Esophagus squamous epithelium (tissue), 5 donors: Measurements from ENCODE around the gene GABBR1. TPM values are rescaled to one million over a fixed set of nuclear protein-coding genes. Genes with fewer than 3 reads are reported as not detected.

Source experiments
- DNase-seq: peaks from one replicate; lab custom pipeline; 2025; lab: John Stamatoyannopoulos, UW
- H3K27ac ChIP-seq, 4 donors: fragments of 200-600 bp; sonication (generic); one replicate each; pipeline ENCODE4 v1.5.1; 2016 to 2019; ENCODE audit warnings: mild to moderate bottlenecking in 1 of 4
- H3K27me3 ChIP-seq, 4 donors: fragments of 200-600 bp; sonication (generic); 1 replicate in 3 of 4; 2 replicates in 1 of 4; pipeline versions ENCODE4 v1.5.1 to v1.6.0; 2017 to 2021; ENCODE audit warnings: antibody characterized with exemption in 1 of 4
- H3K36me3 ChIP-seq, 3 donors: fragments of 200-600 bp; sonication (generic); one replicate each; pipeline ENCODE4 v1.5.1; 2016 to 2019
- H3K4me1 ChIP-seq, 3 donors: fragments of 200-600 bp; sonication (generic); one replicate each; pipeline ENCODE4 v1.5.1; 2017 to 2019
- H3K4me3 ChIP-seq, 4 donors: fragments of 200-600 bp; sonication (generic); 1 replicate in 3 of 4; 2 replicates in 1 of 4; pipeline ENCODE4 v1.5.1; 2016 to 2019; ENCODE audit warnings: mild to moderate bottlenecking in 2 of 4, moderate library complexity in 1 of 4
- H3K9me3 ChIP-seq, 3 donors: fragments of 200-600 bp; sonication (generic); one replicate each; pipeline ENCODE4 v1.5.1; 2016 to 2019
- CTCF ChIP-seq, 6 experiments: fragments of 450-650 bp in 4 of 6; fragments of 200-600 bp in 2 of 6; sonication (generic) in 2 of 6; IDR thresholded peaks; one replicate each; pipeline ENCODE4 v1.5.1; 2016 to 2019; ENCODE audit warnings: antibody characterized with exemption in 6 of 6, mild to moderate bottlenecking in 4 of 6, moderate library complexity in 4 of 6
- POLR2A ChIP-seq, 4 donors: fragments of 450-650 bp; IDR thresholded peaks; one replicate each; pipeline ENCODE4 v1.6.1; 2017; ENCODE audit warnings: antibody characterized with exemption in 4 of 4, mild to moderate bottlenecking in 4 of 4, moderate library complexity in 3 of 4
- WGBS, 2 donors: methylation state at CpG; one replicate each; pipeline ENCODE4 v1.1.5; 2018; 5-methylcytosine and 5-hydroxymethylcytosine counted together
- intact Hi-C: fragments of 100-400 bp; cut with DNase I; formaldehyde crosslinking; loops from one replicate; pipeline ENCODE4 v1.15.0; 2022
- total RNA-seq, 4 donors: library from RNA; depleted of rRNA; stranded (reverse); fragments of >200 nt; gene quantifications; one replicate each; pipeline ENCODE4 v1.1.0, GENCODE V29; 2016
- donor health status: DM: yes; HTN: yes; CAD: no.

Gene GABBR1
- total RNA-seq, 4 donors from 2014 or later = 4.1 to 19.5 (median 8.5) TPM

DNA sequence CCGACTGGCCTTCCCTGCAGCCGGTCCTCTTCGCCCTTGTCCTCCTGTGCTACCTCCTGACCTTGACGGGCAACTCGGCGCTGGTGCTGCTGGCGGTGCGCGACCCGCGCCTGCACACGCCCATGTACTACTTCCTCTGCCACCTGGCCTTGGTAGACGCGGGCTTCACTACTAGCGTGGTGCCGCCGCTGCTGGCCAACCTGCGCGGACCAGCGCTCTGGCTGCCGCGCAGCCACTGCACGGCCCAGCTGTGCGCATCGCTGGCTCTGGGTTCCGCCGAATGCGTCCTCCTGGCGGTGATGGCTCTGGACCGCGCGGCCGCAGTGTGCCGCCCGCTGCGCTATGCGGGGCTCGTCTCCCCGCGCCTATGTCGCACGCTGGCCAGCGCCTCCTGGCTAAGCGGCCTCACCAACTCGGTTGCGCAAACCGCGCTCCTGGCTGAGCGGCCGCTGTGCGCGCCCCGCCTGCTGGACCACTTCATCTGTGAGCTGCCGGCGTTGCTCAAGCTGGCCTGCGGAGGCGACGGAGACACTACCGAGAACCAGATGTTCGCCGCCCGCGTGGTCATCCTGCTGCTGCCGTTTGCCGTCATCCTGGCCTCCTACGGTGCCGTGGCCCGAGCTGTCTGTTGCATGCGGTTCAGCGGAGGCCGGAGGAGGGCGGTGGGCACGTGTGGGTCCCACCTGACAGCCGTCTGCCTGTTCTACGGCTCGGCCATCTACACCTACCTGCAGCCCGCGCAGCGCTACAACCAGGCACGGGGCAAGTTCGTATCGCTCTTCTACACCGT lies 79.5 kb downstream of the GABBR1 start:
- H3K9me3 ChIP-seq = no peaks in the 10 kb centered on the region
- H3K4me1 ChIP-seq = peaks cover 10 to 15% (median 12%) of the 10 kb centered on the region in 3 donors
- peak overlapping the region; percentile 19 to 67 (median 42) for H3K4me3 ChIP-seq
- 20 to 26% methylated on average over 30 to 52 of the region's 83 CpGs for WGBS, 2 donors
- intact Hi-C loops = no loop called here
- H3K27ac ChIP-seq = peak overlapping the region in 3 of 4 donors; percentile 28 to 65 (median 58)
- no peak for DNase-seq
- TF ChIP-seq CTCF (IDR thresholded peaks at IDR 0.05) (no peak), POLR2A (IDR thresholded peaks at IDR 0.05) (peak in 1 of 4 donors; percentile 10)
- H3K36me3 ChIP-seq = no peaks in the 10 kb centered on the region
- peaks cover 0 to 44% (median 0%) of the 10 kb centered on the region in 4 donors for H3K27me3 ChIP-seq

- H3K27me3 ChIP-seq = peaks cover 0 to 42% (median 0%) of the 10 kb centered on the region in 4 donors
- H3K4me3 ChIP-seq = peak overlapping the region in 3 of 4 donors; percentile 38 to 67 (median 46)
- no peaks in the 10 kb centered on the region for H3K36me3 ChIP-seq
- TF ChIP-seq CTCF (IDR thresholded peaks at IDR 0.05) (no peak), POLR2A (IDR thresholded peaks at IDR 0.05) (no peak)
- H3K27ac ChIP-seq = peak overlapping the region in 3 of 4 donors; percentile 28 to 65 (median 58)
- H3K4me1 ChIP-seq = peaks cover 10 to 15% (median 12%) of the 10 kb centered on the region in 3 donors
- H3K9me3 ChIP-seq = no peaks in the 10 kb centered on the region
- no peak for DNase-seq
- intact Hi-C loops = no loop called here
- WGBS, 2 donors = 28 to 36% methylated on average over 5 of the region's 5 CpGs
Measured at GRCh38 chr6:29552512-29553051, 80.4 kb downstream of the GABBR1 start.

GRCh38 chr6:29547573-29547972 lies 85.4 kb downstream of the GABBR1 start:
- Histone ChIP-seq H3K4me3 (no peak overlapping the region), H3K9me3 (no peaks in the 10 kb centered on the region), H3K27ac (no peak overlapping the region), H3K27me3 (peaks cover 0 to 13% (median 0%) of the 10 kb centered on the region in 4 donors), H3K4me1 (no peaks in the 10 kb centered on the region), H3K36me3 (no peaks in the 10 kb centered on the region)
- no peak for DNase-seq
- WGBS, 2 donors = 25 to 29% methylated on average over 2 to 3 of the region's 3 CpGs
- TF ChIP-seq POLR2A (IDR thresholded peaks at IDR 0.05) = no peak
- no peak for TF ChIP-seq CTCF (IDR thresholded peaks at IDR 0.05)
- intact Hi-C loops = no loop called here

DNA sequence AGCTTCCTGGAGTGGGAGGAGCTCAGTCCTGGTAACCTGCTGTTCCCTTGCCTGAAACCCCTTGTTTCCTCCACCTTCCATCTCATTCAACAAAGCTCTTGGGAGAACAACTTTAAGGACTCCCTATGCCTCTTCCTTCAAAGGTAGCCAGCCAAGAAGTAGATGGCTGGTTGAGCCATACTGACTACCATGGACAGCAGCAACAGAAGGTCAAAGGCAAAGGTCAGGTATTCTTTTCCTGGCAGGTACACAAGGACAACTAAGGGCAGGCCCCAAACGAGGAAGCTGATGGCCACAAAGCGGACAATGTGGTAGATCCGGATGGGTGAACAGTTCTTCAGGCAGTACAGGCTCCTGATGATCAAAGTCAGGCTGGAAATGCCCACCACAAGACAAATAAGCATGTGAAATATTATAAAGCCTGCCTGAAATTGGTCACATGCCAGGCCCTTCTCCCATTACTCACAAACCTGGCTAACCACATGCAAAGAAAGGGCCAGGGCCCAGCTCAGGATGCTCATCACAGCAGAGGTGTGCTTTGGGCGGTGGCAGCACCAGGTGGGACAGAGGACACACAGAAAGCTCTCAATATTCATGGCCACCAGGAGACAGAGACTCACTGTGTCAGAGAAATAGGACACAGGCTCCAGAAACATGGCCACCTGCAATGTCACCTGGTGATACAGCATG lies 95.1 kb downstream of the GABBR1 start:
- H3K4me1 ChIP-seq = no peaks in the 10 kb centered on the region
- no peak for DNase-seq
- no peak for TF ChIP-seq POLR2A (IDR thresholded peaks at IDR 0.05)
- no peak for TF ChIP-seq CTCF (IDR thresholded peaks at IDR 0.05)
- peaks cover 0 to 6% (median 0%) of the 10 kb centered on the region in 4 donors for H3K27me3 ChIP-seq
- WGBS, 2 donors = 64 to 73% methylated on average over 4 of the region's 4 CpGs
- intact Hi-C loops = no loop called here
- no peak overlapping the region for H3K4me3 ChIP-seq
- no peaks in the 10 kb centered on the region for H3K9me3 ChIP-seq
- no peaks in the 10 kb centered on the region for H3K36me3 ChIP-seq
- no peak overlapping the region for H3K27ac ChIP-seq
